ENCODE results near the gene RNASET2.
"Not testable (repeated sequence)": the region's sequence is repeated elsewhere in the genome, so short reads cannot be mapped to it uniquely, and the experiment has no call there.

The RNASET2 gene

GRCh38 chr6:166949528-166950442 is 6.6 kb downstream of the RNASET2 start:
- Histone ChIP-seq H3K4me3 (ENCODE audit: severe bottlenecking) (no peak overlapping the region), H3K36me3 (ENCODE audit: low read depth) (no peaks in the 10 kb centered on the region), H3K9me3 (ENCODE audit: severe bottlenecking) (no peaks in the 10 kb centered on the region), H3K27me3 (ENCODE audit: insufficient read depth, poor library complexity, severe bottlenecking) (no peaks in the 10 kb centered on the region), H3K27ac (ENCODE audit: poor library complexity, severe bottlenecking) (no peak overlapping the region), H3K4me1 (ENCODE audit: insufficient read depth, poor library complexity, severe bottlenecking) (no peaks in the 10 kb centered on the region)
- no peak for TF ChIP-seq CTCF (IDR thresholded peaks at IDR 0.05; ENCODE audit: poor library complexity, severe bottlenecking)
- DNase-seq (ENCODE audit: low spot score) (no peak), ATAC-seq (ENCODE audit: low read depth) (no peak)

GRCh38 chr6:166948724-166949123 is 7.6 kb downstream of the RNASET2 start:
- not testable (repeated sequence) for H3K4me3 ChIP-seq (ENCODE audit: severe bottlenecking); H3K9me3 ChIP-seq (ENCODE audit: severe bottlenecking); H3K27ac ChIP-seq (ENCODE audit: poor library complexity, severe bottlenecking); DNase-seq (ENCODE audit: low spot score); H3K27me3 ChIP-seq (ENCODE audit: insufficient read depth, poor library complexity, severe bottlenecking); H3K4me1 ChIP-seq (ENCODE audit: insufficient read depth, poor library complexity, severe bottlenecking); ATAC-seq (ENCODE audit: low read depth); H3K36me3 ChIP-seq (ENCODE audit: low read depth)

- H3K4me3 ChIP-seq (ENCODE audit: severe bottlenecking) = no peak overlapping the region
- H3K9me3 ChIP-seq (ENCODE audit: severe bottlenecking) = no peaks in the 10 kb centered on the region
- H3K27me3 ChIP-seq (ENCODE audit: insufficient read depth, poor library complexity, severe bottlenecking) = no peaks in the 10 kb centered on the region
- no peaks in the 10 kb centered on the region for H3K4me1 ChIP-seq (ENCODE audit: insufficient read depth, poor library complexity, severe bottlenecking)
- no peak overlapping the region for H3K27ac ChIP-seq (ENCODE audit: poor library complexity, severe bottlenecking)
- DNase-seq (ENCODE audit: low spot score) (no peak), ATAC-seq (ENCODE audit: low read depth) (no peak)
- H3K36me3 ChIP-seq (ENCODE audit: low read depth) = no peaks in the 10 kb centered on the region
- TF ChIP-seq CTCF (IDR thresholded peaks at IDR 0.05; ENCODE audit: poor library complexity, severe bottlenecking) = no peak
These were observed 9.1 kb downstream of the RNASET2 start for GRCh38 chr6:166947251-166947650.

- Histone ChIP-seq H3K36me3 (ENCODE audit: low read depth) (no peaks in the 10 kb centered on the region), H3K4me1 (ENCODE audit: insufficient read depth, poor library complexity, severe bottlenecking) (no peaks in the 10 kb centered on the region), H3K9me3 (ENCODE audit: severe bottlenecking) (no peaks in the 10 kb centered on the region), H3K27me3 (ENCODE audit: insufficient read depth, poor library complexity, severe bottlenecking) (no peaks in the 10 kb centered on the region), H3K27ac (ENCODE audit: poor library complexity, severe bottlenecking) (no peak overlapping the region), H3K4me3 (ENCODE audit: severe bottlenecking) (no peak overlapping the region)
- no peak for ATAC-seq (ENCODE audit: low read depth)
- DNase-seq (ENCODE audit: low spot score) = no peak
- no peak for TF ChIP-seq CTCF (IDR thresholded peaks at IDR 0.05; ENCODE audit: poor library complexity, severe bottlenecking)
These were observed 10.2 kb downstream of the RNASET2 start for GRCh38 chr6:166946125-166946524.

- no peaks in the 10 kb centered on the region for H3K9me3 ChIP-seq (ENCODE audit: severe bottlenecking)
- ATAC-seq (ENCODE audit: low read depth) (no peak), DNase-seq (ENCODE audit: low spot score) (no peak)
- H3K27ac ChIP-seq (ENCODE audit: poor library complexity, severe bottlenecking) = no peak overlapping the region
- H3K27me3 ChIP-seq (ENCODE audit: insufficient read depth, poor library complexity, severe bottlenecking) = no peaks in the 10 kb centered on the region
- H3K36me3 ChIP-seq (ENCODE audit: low read depth) = no peaks in the 10 kb centered on the region
- H3K4me3 ChIP-seq (ENCODE audit: severe bottlenecking) = no peak overlapping the region
- H3K4me1 ChIP-seq (ENCODE audit: insufficient read depth, poor library complexity, severe bottlenecking) = no peaks in the 10 kb centered on the region
- TF ChIP-seq CTCF (IDR thresholded peaks at IDR 0.05; ENCODE audit: poor library complexity, severe bottlenecking) = no peak
These were observed 11.6 kb downstream of the RNASET2 start for GRCh38 chr6:166944666-166945256.

All from RWPE2 (cell line).